Measurements from ENCODE around the gene NUMBL.

Gene NUMBL

GRCh38 chr19:40689339-40690049, 957 bp downstream of the NUMBL start:
- TF ChIP-seq CTCF (IDR thresholded peaks at IDR 0.05; ENCODE audit: insufficient read depth, low read depth, low read length, missing control alignments), result no peak
- no peak overlapping the region for H3K4me3 ChIP-seq (ENCODE audit: low read depth, low read length)
- DNase-seq (ENCODE audit: low read depth), result no peak

- no peak for DNase-seq (ENCODE audit: low read depth)
- no peak overlapping the region for H3K4me3 ChIP-seq (ENCODE audit: low read depth, low read length)
Measured at GRCh38 chr19:40688987-40689338, 1.5 kb downstream of the NUMBL start.

GRCh38 chr19:40688309-40688708, 2.1 kb downstream of the NUMBL start:
- H3K4me3 ChIP-seq (ENCODE audit: low read depth, low read length), result no peak overlapping the region

More at GRCh38 chr19:40688987-40689338, 1.5 kb downstream of the NUMBL start:
- TF ChIP-seq CTCF (IDR thresholded peaks at IDR 0.05; ENCODE audit: insufficient read depth, low read depth, low read length, missing control alignments), result no peak

GRCh38 chr19:40687525-40688016, 2.9 kb downstream of the NUMBL start:
- no peak for TF ChIP-seq CTCF (IDR thresholded peaks at IDR 0.05; ENCODE audit: insufficient read depth, low read depth, low read length, missing control alignments)
- H3K4me3 ChIP-seq (ENCODE audit: low read depth, low read length), result no peak overlapping the region
- peak; percentile 37 for DNase-seq (ENCODE audit: low read depth)

More at GRCh38 chr19:40688309-40688708, 2.1 kb downstream of the NUMBL start:
- no peak for DNase-seq (ENCODE audit: low read depth)
- no peak for TF ChIP-seq CTCF (IDR thresholded peaks at IDR 0.05; ENCODE audit: insufficient read depth, low read depth, low read length, missing control alignments)

- DNase-seq (ENCODE audit: low read depth), result no peak
- TF ChIP-seq CTCF (IDR thresholded peaks at IDR 0.05; ENCODE audit: insufficient read depth, low read depth, low read length, missing control alignments), result no peak
- H3K4me3 ChIP-seq (ENCODE audit: low read depth, low read length), result no peak overlapping the region
Measured at GRCh38 chr19:40686882-40687524, 3.4 kb downstream of the NUMBL start.

- no peak overlapping the region for H3K4me3 ChIP-seq (ENCODE audit: low read depth, low read length)
- no peak for DNase-seq (ENCODE audit: low read depth)
- TF ChIP-seq CTCF (IDR thresholded peaks at IDR 0.05; ENCODE audit: insufficient read depth, low read depth, low read length, missing control alignments), result no peak
Measured at GRCh38 chr19:40685563-40685962, 4.9 kb downstream of the NUMBL start.

All from GM12865 (cell line).